HG03342 (cell line): Measurements from ENCODE around the gene AVPR1B.

Experiments used
- ATAC-seq: cut with Tn5 transposase; IDR thresholded peaks from one replicate; pipeline ENCODE4 v1.9.1; 2021; ENCODE audit warnings: mild to moderate bottlenecking, moderate library complexity; ENCODE audit not compliant: unreplicated experiment

The AVPR1B gene

DNA sequence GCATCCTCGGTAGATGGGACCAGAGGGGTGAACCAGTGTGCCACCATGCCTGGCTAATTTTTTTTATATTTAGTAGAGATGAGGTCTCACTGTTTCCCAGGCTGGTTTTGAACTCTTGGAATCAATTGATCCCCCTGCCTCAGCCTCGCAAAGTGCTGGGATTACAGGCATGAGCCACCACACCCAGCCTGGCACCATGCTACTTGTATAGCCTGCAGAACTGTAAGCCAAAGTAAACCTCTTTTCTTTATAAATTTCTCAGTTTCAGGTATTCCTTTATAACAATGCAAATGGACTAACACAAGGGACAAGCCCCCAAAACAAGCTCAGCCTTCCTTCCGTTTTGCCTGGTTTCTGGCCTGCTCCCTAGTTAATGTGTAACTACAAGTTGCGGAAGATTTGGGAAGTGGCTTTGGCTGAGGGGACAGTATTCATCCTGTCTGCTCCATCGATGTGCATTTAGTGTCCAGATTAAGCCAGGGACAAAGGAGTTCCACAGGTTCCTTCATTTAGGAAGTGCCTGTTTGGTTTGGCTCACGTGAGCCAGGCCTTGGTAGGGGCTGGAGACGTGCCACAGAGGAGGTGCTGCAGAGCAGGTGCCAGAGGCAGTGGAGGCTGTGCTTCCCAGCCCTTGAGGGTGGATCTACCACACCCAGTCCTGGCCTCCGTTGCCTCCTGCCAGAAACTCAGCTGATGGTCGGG is 4.4 kb downstream of the AVPR1B start:
- ATAC-seq, result no peak

- ATAC-seq, result no peak
These were observed 5.8 kb downstream of the AVPR1B start for GRCh38 chr1:206111271-206111927.

DNA sequence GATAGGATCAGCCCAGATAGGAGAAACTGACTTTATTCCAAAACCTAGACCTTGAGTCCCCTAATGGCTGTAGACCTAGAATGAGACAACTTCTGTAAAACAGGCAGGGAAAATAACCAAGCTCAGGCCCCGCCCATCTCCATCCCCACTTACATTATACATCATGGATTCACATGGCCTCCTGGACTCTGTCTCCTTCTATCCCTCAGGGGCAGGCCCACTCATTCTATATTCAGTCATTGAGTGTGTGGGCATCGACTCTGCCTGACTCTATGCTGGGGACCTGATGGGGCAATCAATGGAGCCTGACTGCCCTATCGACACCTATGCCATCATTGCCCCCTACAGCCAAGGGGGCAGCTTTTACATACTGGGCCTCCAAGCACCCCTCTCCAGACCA is 6.4 kb downstream of the AVPR1B start:
- ATAC-seq, result no peak

DNA sequence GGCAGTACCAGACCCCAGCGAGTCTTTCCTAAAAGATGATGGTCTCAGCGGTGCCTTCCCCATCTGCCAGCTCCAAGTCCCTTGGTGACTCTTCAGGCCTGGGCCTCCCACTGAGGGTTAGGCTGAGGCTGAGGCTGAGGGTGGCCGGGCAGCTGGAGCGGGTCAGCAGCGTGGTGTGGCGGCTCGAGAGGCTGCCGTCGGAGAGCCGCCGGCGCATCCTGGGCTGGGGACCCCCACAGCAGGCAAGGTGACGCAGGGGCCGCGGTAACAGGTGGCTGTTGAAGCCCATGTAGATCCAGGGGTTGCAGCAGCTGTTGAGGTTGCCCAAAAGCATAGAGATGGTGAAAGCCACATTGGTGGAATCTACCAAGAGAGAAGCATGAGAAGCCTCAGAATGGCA is 7.0 kb downstream of the AVPR1B start:
- ATAC-seq, result no peak

DNA sequence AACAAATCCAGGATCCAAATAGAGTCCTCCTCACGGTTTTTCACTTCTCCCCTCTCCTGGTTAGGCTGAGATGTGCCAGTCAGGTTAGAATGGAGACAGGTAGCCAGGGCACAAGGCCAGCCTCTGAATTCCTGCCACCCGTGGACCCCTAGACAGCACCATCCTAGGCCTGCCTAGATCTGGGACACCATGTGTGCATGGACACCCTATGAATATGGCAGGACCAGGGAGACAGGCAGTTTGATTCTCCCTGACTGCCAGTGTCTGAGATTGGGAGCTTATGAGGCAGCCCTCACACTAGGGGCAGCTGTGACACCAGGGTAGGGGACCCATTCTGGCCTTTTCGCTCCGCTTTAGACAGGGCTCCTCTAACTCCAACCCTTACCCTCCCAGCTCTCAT is 7.5 kb downstream of the AVPR1B start:
- ATAC-seq, result no peak

DNA sequence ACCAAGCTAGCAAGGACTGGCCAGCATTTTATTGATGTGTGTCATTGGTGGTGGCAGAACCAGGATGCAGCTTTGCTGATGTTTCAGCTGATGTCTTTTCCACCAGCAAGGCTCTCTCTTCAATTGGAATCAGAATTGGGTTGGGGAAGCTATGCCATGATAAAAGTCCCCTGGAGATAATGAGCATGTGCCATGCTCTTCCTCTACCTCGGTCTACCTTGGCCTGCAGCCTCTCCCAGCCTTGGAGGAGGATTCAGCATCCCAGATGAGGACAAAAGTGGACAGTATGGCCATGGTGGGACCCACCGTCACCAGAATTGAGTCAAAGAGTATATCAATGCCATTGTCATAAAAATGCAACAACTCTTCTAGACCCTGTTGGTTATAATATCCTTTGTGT is 8.6 kb downstream of the AVPR1B start:
- no peak for ATAC-seq

DNA sequence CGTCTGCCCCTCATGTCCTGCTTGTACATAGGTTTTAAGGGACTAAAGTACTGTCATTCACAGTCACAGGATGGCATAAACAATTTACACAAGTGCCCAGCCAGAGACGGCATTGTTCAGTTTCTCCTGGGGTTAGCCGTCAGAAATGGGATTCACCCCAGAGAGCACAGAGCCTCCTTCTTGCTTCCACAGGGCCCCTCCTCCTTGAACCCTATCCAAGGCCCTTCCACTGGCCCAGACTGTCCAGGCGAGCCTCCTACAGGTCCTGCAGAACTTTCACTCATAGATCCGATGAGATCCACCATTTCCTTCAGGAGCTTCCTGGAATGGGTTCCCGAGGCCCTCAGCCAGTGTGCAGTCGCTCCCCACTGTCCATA is 10.0 kb downstream of the AVPR1B start:
- no peak for ATAC-seq

DNA sequence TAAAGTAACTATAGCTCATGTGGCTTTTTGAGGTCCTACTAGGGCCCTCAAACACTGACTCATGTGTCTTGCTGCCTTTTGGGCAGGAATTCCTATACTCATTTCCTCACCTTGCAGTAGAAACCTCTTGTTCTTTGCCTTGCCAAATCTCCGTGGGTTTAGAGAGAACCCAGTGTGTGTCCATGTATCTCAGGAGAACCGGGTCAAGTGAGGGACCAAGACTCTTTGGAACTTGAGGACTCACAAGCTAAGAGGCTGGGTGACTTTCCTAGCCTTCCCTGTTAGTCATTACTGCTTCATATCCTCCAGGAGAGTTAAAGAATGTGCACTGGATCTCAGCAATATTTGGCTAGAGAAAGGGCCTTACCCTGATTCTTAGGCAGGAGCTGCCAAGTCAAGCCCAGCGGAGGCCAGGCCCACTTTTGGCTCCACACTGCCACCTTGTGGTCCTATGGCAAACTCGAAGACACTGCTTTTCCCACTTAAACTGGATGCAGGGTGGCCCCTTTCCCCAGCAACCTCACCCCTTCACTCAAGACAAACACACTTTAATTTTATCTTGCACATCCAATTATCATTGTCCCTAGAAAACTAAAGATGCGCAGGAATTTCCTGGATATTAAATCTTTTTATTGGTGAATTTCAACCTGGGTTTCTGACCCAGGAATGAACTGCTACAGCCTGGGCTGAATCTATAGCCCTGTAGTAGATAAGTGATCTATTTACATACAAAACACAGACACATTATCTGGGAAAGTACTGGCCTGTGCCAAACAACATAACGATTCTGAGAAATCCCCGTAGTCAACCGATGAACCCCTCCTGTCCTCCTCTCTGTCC is 10.6 kb downstream of the AVPR1B start:
- ATAC-seq, result no peak

- no peak for ATAC-seq
These were observed 11.7 kb downstream of the AVPR1B start for GRCh38 chr1:206105464-206105995.

- ATAC-seq, result no peak
These were observed 13.2 kb downstream of the AVPR1B start for GRCh38 chr1:206103979-206104378.

GRCh38 chr1:206102292-206102936 is 14.8 kb downstream of the AVPR1B start:
- ATAC-seq, result no peak

DNA sequence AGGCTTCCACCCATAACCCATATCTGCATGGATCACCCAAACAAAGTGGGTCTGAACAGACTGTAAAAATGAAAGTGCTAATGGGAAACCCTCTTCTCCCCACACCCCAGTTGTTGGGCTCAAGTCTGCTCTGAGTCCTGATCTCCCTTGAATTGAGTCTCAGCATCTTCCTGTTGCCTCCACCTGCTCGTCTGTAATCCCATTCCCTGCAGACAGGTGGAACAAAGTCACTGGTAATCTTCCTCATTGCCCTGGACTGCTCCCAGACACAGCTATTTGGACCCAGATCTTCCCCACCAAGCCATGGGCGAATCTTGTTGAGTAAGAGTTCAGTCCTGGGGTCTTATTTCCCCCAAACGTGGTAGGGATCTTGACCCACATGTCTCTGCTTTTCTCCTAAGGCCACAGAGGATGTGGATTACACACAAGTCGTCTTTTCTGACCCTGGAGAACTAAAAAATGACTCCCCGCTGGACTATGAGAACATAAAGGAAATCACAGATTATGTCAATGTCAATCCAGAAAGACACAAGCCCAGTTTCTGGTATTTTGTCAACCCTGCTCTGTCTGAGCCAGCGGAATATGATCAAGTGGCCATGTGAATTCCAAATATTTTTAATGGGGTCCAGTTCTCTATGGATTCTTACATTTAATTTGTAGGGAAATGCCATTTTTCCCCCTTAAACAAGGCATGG is 15.7 kb downstream of the AVPR1B start:
- no peak for ATAC-seq

DNA sequence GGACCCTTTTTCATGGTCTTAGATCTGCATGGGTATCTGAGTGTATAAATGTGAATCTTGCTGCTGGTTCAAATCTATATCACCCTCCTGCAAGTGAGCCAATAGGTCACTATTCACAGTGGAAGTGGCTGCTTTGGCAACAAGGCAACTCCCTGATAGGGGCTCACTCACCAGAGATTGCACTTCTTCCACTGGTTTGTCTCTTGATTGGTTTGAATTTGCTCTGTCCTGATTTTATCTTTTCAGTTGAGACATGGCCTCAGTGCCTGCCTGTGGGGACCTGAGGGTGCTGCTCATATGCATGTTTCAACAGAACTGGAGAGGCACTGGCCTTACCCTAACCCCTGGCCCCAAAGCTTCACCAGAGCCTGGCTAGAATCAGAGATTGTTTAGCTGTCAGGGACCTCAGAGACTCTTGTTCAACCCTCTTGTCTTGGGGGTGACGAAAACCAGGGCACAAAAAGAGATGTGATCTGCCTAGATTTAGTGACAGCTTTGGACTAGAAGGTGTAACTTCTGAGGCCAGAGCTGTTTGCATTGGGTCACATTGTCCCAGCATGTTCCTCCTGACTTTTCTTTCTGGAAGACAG is 16.9 kb downstream of the AVPR1B start:
- no peak for ATAC-seq

- ATAC-seq, result no peak
These were observed 18.8 kb downstream of the AVPR1B start for GRCh38 chr1:206098242-206098919.

DNA sequence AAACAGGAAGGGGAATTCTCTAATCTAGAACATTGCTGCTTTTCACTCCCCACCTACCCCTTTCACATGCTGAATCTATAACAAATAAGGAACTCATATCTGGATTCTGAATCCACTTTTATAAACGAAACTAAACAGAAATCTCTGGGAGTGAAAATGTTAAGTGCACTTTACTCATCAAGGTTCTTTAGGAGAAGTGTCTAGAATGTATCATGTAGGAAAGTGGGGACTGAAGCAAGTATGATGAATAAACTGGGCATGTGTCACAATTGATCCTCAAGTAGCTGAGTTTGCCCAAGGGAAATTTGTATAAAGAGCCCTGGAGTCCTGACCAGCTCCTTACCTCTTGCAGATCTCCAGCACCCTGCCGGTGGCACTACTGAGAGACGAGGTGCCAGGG is 19.8 kb downstream of the AVPR1B start:
- no peak for ATAC-seq

DNA sequence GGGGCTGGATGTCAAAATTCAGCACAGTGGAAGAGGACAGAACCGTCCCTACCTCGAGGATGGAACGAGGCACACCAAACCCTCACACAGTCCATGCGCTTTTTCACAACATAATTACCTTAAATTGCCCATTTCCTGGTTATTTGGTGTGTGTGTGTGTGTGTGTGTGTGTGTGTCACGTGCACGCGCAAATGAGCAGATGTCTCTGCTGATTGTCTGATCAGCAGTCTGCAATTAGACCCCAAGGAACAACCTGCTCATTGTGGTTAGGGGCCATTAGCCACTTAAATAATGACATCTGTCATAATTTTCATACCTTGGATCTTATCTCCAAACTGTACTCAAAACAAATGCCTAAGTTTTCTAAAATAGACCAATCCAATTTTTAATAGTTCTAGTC is 23.2 kb downstream of the AVPR1B start:
- ATAC-seq, result no peak

DNA sequence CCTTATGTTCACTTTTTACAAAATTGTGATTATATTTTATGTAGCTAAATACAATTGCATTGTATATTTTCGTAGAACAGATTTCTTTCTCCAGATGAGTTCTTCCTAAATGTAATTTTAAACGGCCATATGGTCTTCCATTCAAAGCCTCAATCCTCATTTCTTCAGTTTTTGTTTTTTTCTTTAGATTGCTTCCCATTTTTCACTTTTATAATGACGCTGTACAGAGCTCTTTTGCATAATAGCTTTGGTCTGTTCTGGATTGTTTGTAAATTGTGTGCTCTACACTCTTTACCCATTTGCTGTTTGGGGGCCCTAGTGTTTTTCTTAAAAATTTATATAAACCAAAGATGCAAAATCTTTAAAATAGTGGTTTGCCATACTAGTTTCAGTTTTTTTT is 27.8 kb downstream of the AVPR1B start:
- no peak for ATAC-seq

DNA sequence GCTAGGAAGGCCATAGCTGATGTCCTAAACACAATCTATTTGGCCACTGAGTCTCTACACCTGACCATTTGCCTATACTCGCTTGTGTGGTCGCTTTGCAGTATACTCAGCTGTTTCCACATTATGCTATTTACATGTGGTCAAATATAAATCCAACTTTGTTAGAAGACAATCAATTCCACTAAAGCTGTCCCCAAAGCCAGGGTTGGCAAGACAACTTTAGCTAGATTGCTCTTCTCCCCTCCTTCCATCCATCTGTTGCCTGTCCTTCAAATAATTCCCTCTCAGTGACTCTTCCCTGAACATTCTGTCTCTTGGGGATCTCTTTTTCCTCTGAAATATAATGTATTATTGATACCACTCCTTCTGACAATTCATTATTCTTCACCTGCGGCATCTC is 30.1 kb downstream of the AVPR1B start:
- no peak for ATAC-seq

DNA sequence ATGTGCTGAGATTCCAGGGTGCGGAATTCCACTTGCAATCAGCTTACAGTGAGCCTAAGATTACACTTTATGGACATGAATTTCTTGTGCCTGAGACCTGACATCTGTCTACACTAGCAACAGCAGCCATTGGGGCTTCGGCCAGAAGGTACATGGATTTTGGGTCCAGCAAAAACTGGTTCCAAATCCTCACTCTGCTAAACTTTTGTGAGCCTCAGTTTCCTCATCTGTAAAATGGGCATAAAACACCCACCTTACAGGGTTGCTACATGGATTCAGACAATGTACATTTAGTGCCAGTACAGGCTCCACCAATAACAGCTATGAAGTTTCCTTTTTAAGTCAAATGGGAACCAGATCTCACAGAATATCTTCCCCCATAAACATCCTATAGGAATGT is 33.4 kb downstream of the AVPR1B start:
- no peak for ATAC-seq
